ENCODE data around the gene VPS18. TPM values are rescaled to one million over a fixed set of nuclear protein-coding genes. Genes with fewer than 3 reads are reported as not detected.

The VPS18 gene
- total and polyA plus RNA-seq, 2 experiments from 2014 or later: 15.8 to 32.7 TPM

DNA sequence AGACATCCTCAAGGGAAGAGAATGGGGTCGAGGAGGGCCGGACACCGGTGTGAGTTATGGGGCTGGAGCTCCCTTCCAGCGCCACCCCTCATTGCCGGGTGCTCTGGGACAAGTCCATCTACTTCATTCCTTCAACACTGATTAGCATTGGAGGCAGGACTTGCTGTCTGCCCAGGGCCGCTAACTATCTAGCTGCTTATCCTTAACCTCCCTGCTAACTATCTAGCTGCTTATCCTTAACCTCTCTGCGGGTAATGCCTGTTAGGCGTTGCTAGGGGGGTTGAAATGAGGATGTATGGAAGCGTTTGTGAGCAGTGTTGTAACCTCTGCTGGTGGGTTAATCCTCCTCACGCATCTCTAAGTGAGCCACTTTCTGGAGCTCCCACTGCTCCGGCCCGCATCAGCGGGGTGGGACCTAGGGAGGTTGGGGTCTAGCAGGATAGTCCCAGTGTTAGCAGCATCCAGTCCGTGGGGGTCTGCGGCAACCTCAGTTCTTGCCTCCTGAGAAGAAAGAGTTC, 48.1 kb downstream of the VPS18 start:
- H4K20me1 ChIP-seq (ENCODE audit: insufficient read depth): no peaks in the 10 kb centered on the region
- no peaks in the 10 kb centered on the region for H3K27me3 ChIP-seq (replicated peaks; ENCODE audit: insufficient read depth)
- TF ChIP-seq EZH2 (IDR thresholded peaks at IDR 0.05; ENCODE audit: insufficient read depth, poor library complexity, severe bottlenecking) (no peak), EZH2phosphoT487 (IDR thresholded peaks at IDR 0.05; ENCODE audit: insufficient read depth, low read depth) (no peak)
- peak overlapping the region; percentile 98 for H2AFZ ChIP-seq
- H3K27ac ChIP-seq: no peak overlapping the region
- peak overlapping the region; percentile 80 for H3K9ac ChIP-seq
- WGBS, 2 experiments (ENCODE audit: low coverage in 1 of 2, low lambda C conversion rate in 2 of 2, missing lambda C conversion rate in 2 of 2): 27 to 33% methylated on average over 15 of the region's 15 CpGs
- H3K36me3 ChIP-seq (ENCODE audit: low read depth): no peaks in the 10 kb centered on the region
- H3K4me2 ChIP-seq (ENCODE audit: unreplicated experiment): peak overlapping the region; percentile 72
- H3K79me2 ChIP-seq (ENCODE audit: insufficient read depth): no peaks in the 10 kb centered on the region
- peak; percentile 39 for DNase-seq
- 0 out of 2 replicates have a peak, but pooled peaks cover 8% of the 10 kb centered on the region for H3K4me1 ChIP-seq (ENCODE audit: insufficient read depth)
- peak overlapping the region; percentile 72 for H3K4me3 ChIP-seq
- no peaks in the 10 kb centered on the region for H3K9me2 ChIP-seq (ENCODE audit: insufficient read depth)
- in situ Hi-C loops (cut with MboI): no loop called here
- H3F3A ChIP-seq (ENCODE audit: insufficient read depth): 0 out of 2 replicates have a peak, but pooled peaks cover 7% of the 10 kb centered on the region
- no peaks in the 10 kb centered on the region for H3K9me3 ChIP-seq (ENCODE audit: low read depth)

DNA sequence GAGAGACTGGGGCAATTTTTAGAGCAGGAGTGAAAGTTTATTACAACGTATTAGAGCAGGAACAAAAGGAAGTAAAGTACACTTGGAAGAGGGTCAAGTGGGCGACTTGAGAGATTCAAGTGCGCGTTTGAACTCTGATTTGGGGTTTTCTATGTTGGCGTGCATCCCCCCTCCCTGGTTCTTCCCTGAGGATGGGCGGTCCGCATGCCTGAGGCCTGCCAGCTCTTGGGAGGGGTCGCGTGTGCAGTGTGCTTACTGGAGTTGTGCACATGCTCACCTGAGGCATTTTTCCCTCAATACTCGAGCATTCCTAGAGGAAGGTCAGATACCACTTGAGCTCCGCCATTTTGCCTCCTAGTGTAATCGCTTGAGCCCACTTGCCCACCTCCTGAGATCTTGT, 48.6 kb downstream of the VPS18 start:
- Histone ChIP-seq H3K27ac (no peak overlapping the region), H3K4me2 (ENCODE audit: unreplicated experiment) (peak overlapping the region; percentile 72), H3K9ac (peak overlapping the region; percentile 80), H3K4me1 (ENCODE audit: insufficient read depth) (0 out of 2 replicates have a peak, but pooled peaks cover 8% of the 10 kb centered on the region), H3K27me3 (replicated peaks; ENCODE audit: insufficient read depth) (no peaks in the 10 kb centered on the region), H4K20me1 (ENCODE audit: insufficient read depth) (no peaks in the 10 kb centered on the region), H3K4me3 (peak overlapping the region; percentile 72), H3K79me2 (ENCODE audit: insufficient read depth) (no peaks in the 10 kb centered on the region), H2AFZ (peak overlapping the region; percentile 98), H3F3A (ENCODE audit: insufficient read depth) (0 out of 2 replicates have a peak, but pooled peaks cover 7% of the 10 kb centered on the region), H3K9me2 (ENCODE audit: insufficient read depth) (no peaks in the 10 kb centered on the region), H3K36me3 (ENCODE audit: low read depth) (no peaks in the 10 kb centered on the region), H3K9me3 (ENCODE audit: low read depth) (no peaks in the 10 kb centered on the region)
- 93 to 96% methylated on average over 12 of the region's 12 CpGs for WGBS, 2 experiments (ENCODE audit: low coverage in 1 of 2, low lambda C conversion rate in 2 of 2, missing lambda C conversion rate in 2 of 2)
- in situ Hi-C loops (cut with MboI): no loop called here
- no peak for TF ChIP-seq EZH2phosphoT487 (IDR thresholded peaks at IDR 0.05; ENCODE audit: insufficient read depth, low read depth)
- TF ChIP-seq EZH2 (IDR thresholded peaks at IDR 0.05; ENCODE audit: insufficient read depth, poor library complexity, severe bottlenecking): no peak
- DNase-seq: no peak

DNA sequence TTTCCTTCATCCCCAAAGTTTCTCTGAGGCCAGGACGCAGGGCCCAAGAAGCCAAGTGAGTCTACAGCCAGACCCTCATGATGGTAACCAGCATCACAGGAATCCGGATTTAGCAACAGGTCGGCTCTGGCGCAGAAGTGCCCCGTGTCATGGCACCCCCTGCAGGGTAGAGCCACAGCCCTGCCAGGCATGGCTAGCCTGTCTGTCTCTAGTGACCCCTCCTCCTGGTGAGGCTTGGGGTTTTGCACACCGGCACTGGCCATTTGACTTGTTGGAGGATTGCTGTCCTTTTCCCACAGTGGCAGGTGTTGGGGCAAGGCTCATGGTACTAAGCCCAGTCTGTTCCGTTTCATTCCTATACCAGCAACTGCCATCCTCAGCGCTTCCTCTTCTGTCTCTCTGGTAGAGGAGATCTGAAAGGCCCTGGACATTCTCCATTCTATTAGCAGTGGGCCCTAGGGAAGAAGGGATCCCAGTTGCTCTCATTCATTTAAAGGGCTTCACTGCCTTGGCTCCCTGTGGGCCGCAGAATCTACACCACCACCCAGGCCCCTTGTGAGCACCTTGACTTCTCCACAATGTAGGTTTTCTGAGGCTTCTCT, 49.6 kb downstream of the VPS18 start:
- H3K27me3 ChIP-seq (replicated peaks; ENCODE audit: insufficient read depth): no peaks in the 10 kb centered on the region
- H3K9me2 ChIP-seq (ENCODE audit: insufficient read depth): no peaks in the 10 kb centered on the region
- H3K27ac ChIP-seq: no peak overlapping the region
- no peak for DNase-seq
- no peak for TF ChIP-seq EZH2phosphoT487 (IDR thresholded peaks at IDR 0.05; ENCODE audit: insufficient read depth, low read depth)
- no peak for TF ChIP-seq EZH2 (IDR thresholded peaks at IDR 0.05; ENCODE audit: insufficient read depth, poor library complexity, severe bottlenecking)
- no peak overlapping the region for H3K4me3 ChIP-seq
- 89 to 91% methylated on average over 9 of the region's 9 CpGs for WGBS, 2 experiments (ENCODE audit: low coverage in 1 of 2, low lambda C conversion rate in 2 of 2, missing lambda C conversion rate in 2 of 2)
- H3F3A ChIP-seq (ENCODE audit: insufficient read depth): 0 out of 2 replicates have a peak, but pooled peaks cover 7% of the 10 kb centered on the region
- H3K79me2 ChIP-seq (ENCODE audit: insufficient read depth): no peaks in the 10 kb centered on the region
- no peaks in the 10 kb centered on the region for H4K20me1 ChIP-seq (ENCODE audit: insufficient read depth)
- H2AFZ ChIP-seq: no peak overlapping the region
- no peak overlapping the region for H3K4me2 ChIP-seq (ENCODE audit: unreplicated experiment)
- H3K4me1 ChIP-seq (ENCODE audit: insufficient read depth): 0 out of 2 replicates have a peak, but pooled peaks cover 8% of the 10 kb centered on the region
- no peak overlapping the region for H3K9ac ChIP-seq
- H3K9me3 ChIP-seq (ENCODE audit: low read depth): no peaks in the 10 kb centered on the region
- H3K36me3 ChIP-seq (ENCODE audit: low read depth): no peaks in the 10 kb centered on the region
- in situ Hi-C loops (cut with MboI): no loop called here

DNA sequence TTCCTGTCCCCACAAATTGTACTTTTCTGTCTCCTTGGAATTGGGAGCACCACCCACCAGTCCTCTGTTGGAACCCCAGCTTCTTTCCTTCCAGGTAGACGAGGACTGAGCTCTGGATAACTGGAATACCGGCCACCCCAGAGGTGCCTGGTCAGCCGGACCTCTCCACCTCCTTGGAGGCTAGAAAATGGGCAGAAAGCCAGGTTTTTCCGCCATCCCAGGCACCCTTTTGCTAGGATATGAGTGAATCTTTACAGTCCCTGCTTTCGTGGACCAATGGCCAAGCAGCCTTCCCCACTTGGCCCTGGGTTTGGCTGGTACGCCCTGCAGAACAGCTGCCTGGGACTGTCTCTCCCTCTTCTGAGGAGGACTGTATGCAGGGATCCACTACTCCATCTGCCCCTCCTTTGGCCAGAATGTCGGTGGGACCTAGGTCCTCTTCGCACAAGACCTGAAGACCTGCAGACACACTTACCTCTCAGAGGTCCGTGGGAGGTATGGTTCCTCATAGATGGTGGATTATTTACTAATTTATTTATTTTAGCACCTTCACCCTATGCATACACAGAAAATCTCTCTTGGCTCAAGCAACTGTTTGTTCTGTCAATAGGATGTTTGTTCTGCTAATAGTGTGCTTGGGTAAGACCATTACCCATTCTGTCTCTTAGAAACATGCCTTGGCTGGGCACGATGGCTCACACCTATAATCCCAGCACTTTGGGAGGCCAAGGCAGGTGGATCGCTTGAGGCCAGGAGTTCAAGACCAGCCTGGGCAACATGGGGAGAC, 50.5 kb downstream of the VPS18 start:
- Histone ChIP-seq H3K9me3 (ENCODE audit: low read depth) (no peaks in the 10 kb centered on the region), H2AFZ (no peak overlapping the region), H3F3A (ENCODE audit: insufficient read depth) (0 out of 2 replicates have a peak, but pooled peaks cover 7% of the 10 kb centered on the region), H3K36me3 (ENCODE audit: low read depth) (no peaks in the 10 kb centered on the region), H3K27ac (no peak overlapping the region), H4K20me1 (ENCODE audit: insufficient read depth) (no peaks in the 10 kb centered on the region), H3K4me2 (ENCODE audit: unreplicated experiment) (no peak overlapping the region), H3K79me2 (ENCODE audit: insufficient read depth) (no peaks in the 10 kb centered on the region), H3K9me2 (ENCODE audit: insufficient read depth) (no peaks in the 10 kb centered on the region), H3K4me3 (no peak overlapping the region), H3K9ac (no peak overlapping the region), H3K27me3 (replicated peaks; ENCODE audit: insufficient read depth) (no peaks in the 10 kb centered on the region), H3K4me1 (ENCODE audit: insufficient read depth) (0 out of 2 replicates have a peak, but pooled peaks cover 8% of the 10 kb centered on the region)
- TF ChIP-seq EZH2phosphoT487 (IDR thresholded peaks at IDR 0.05; ENCODE audit: insufficient read depth, low read depth) (no peak), EZH2 (IDR thresholded peaks at IDR 0.05; ENCODE audit: insufficient read depth, poor library complexity, severe bottlenecking) (no peak)
- DNase-seq: no peak
- 88 to 91% methylated on average over 11 of the region's 11 CpGs for WGBS, 2 experiments (ENCODE audit: low coverage in 1 of 2, low lambda C conversion rate in 2 of 2, missing lambda C conversion rate in 2 of 2)
- in situ Hi-C loops (cut with MboI): no loop called here

All from GM23248 (cell line).